ENCODE results near the gene ANKRD40CL.

ANKRD40CL gene

DNA sequence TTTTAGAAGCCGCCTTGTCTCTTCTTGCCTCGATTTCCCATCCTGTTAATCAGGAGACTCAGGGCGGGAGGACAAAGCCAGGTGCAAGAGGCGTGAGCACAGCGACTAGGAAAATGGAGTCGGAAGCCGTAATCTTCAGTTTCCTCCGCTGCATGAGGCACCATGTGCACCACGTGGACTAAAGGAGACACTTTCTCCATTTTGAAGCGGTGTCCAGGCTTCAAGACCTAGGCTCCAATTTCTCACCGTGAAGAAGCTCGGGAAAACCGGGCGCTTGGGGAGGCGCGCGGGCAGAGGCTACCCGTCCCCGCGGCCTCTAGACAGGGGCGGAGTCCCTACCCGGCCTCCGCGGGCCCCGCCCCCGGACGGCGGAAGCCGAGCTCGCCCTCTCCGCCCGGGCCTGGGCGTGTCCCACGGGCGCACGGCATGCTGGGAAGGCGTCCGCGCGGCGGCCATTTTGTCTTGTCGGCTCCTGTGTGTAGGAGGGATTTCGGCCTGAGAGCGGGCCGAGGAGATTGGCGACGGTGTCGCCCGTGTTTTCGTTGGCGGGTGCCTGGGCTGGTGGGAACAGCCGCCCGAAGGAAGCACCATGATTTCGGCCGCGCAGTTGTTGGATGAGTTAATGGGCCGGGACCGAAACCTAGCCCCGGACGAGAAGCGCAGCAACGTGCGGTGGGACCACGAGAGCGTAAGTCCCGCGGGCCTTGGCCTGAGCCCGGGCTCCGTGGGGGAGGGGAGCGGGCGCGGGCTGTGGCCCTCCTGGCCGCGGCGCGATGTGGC is 48.0 kb downstream of the ANKRD40CL start, which contains the start of gene LUC7L3:
Gene LUC7L3, plus strand, starts transcription at position 460 of the 780 bp plus-strand sequence. Its CDS starts 130 bp downstream, at position 590.
- DNase-seq (ENCODE audit: low spot score): peak; percentile 96

- no peak for DNase-seq (ENCODE audit: low spot score)
Observed at GRCh38 chr17:50715471-50715870, 51.8 kb downstream of the ANKRD40CL start.

DNA sequence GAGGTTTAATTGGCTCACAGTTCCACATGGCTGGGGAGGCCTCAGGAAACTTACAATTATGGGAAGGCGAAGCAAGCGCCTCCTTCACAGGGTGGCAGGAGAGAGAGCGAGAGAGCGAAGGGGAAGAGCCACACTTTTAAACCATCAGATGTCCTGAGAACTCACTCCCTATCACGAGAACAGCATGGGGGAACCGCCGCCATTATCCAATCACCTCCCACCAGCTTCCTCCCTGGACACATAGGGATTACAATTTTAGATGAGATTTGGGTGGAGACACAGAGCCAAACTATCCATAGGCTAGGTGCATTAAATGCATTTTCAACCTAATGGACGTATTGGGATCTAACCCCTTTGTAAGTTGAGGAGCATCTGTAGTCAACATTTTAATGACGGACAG is 54.7 kb downstream of the ANKRD40CL start:
- DNase-seq (ENCODE audit: low spot score): no peak

Small RNAs within 50 kb of the gene (small RNA-seq; reads per million reads assigned to genes)
- gene AC005921.1: 0 to 0.09 reads per million in 2 experiments
- 0 reads per million in 2 experiments for gene MIR8059

Data from SK-N-DZ (cell line).